ENCODE data around the gene ATG10.
A peak's percentile ranks its signal among the peaks of the same experiment; 100 is the strongest.

GRCh38 chr5:82225525-82226172 is 253.8 kb downstream of the ATG10 start:
- TF ChIP-seq, protein P1, sequence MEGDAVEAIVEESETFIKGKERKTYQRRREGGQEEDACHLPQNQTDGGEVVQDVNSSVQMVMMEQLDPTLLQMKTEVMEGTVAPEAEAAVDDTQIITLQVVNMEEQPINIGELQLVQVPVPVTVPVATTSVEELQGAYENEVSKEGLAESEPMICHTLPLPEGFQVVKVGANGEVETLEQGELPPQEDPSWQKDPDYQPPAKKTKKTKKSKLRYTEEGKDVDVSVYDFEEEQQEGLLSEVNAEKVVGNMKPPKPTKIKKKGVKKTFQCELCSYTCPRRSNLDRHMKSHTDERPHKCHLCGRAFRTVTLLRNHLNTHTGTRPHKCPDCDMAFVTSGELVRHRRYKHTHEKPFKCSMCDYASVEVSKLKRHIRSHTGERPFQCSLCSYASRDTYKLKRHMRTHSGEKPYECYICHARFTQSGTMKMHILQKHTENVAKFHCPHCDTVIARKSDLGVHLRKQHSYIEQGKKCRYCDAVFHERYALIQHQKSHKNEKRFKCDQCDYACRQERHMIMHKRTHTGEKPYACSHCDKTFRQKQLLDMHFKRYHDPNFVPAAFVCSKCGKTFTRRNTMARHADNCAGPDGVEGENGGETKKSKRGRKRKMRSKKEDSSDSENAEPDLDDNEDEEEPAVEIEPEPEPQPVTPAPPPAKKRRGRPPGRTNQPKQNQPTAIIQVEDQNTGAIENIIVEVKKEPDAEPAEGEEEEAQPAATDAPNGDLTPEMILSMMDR (IDR thresholded peaks at IDR 0.05; ENCODE audit: low read length) = peak; percentile 92
- no peak for TF ChIP-seq EZH2 (IDR thresholded peaks at IDR 0.05; ENCODE audit: borderline replicate concordance, low read length)

Data from OCI-LY1 (cell line).